CD4-positive, alpha-beta T cell (primary cell): ENCODE measurements around the gene NEUROG3. TPM values are rescaled to one million over a fixed set of nuclear protein-coding genes. Genes with fewer than 3 reads are reported as not detected.

Experiments used
- ATAC-seq: fragments of 200-7000 bp; cut with Tn5 transposase; one replicate; pipeline ENCODE4 v1.10.0; 2022; ENCODE audit warnings: mild to moderate bottlenecking; ENCODE audit not compliant: poor library complexity
- CTCF ChIA-PET: fragments of 350-600 bp; sonication (Branson Sonifier 250); formaldehyde crosslinking; loops from one replicate; lab custom pipeline; 2021; ENCODE audit warnings: antibody characterized with exemption, inconsistent platforms; lab: Charles Lee
- POLR2A ChIA-PET: fragments of 350-600 bp; sonication (Branson Sonifier 250); formaldehyde crosslinking; loops from one replicate; lab custom pipeline; 2021; ENCODE audit warnings: antibody characterized with exemption, inconsistent platforms; lab: Charles Lee
- DNase-seq, 14 experiments: peaks; one replicate each; pipeline ENCODE4 v3.0.0-alpha.2; 2013 to 2020; ENCODE audit warnings: mixed read lengths in 2 of 14
- H3K27ac ChIP-seq, 2 donors: one replicate each; pipeline versions ENCODE4 v1.5.1 to v1.7.0; 2013; ENCODE audit warnings: low read length in 2 of 2, low read depth in 1 of 2, mild to moderate bottlenecking in 1 of 2
- H3K27me3 ChIP-seq, 2 experiments: 1 replicate in 1 of 2; 2 replicates in 1 of 2; pipeline versions ENCODE4 v1.6.1 to v1.7.0; 2013; ENCODE audit warnings: low read length in 2 of 2, control low read depth in 1 of 2, mild to moderate bottlenecking in 1 of 2, moderate library complexity in 1 of 2; ENCODE audit not compliant: insufficient read depth in 2 of 2, control insufficient read depth in 1 of 2
- H3K36me3 ChIP-seq: one replicate; pipeline ENCODE4 v1.6.1; 2013; ENCODE audit warnings: low read length, control low read depth; ENCODE audit not compliant: insufficient read depth
- H3K4me1 ChIP-seq: one replicate; pipeline ENCODE4 v1.6.1; 2013; ENCODE audit warnings: low read length, control low read depth; ENCODE audit not compliant: insufficient read depth
- H3K4me3 ChIP-seq: one replicate; pipeline ENCODE4 v1.5.1; 2013; ENCODE audit warnings: mild to moderate bottlenecking, low read length, moderate library complexity
- H3K9me3 ChIP-seq, 2 experiments: 1 replicate in 1 of 2; 2 replicates in 1 of 2; pipeline versions ENCODE4 v1.6.1 to v1.7.0; 2013; ENCODE audit warnings: low read length in 2 of 2, mild to moderate bottlenecking in 2 of 2, control low read depth in 1 of 2, moderate library complexity in 1 of 2; ENCODE audit not compliant: control insufficient read depth in 1 of 2, insufficient read depth in 1 of 2
- H3K27ac Mint-ChIP-seq: one replicate; pipeline ENCODE4 v1.8.0; 2020; ENCODE audit warnings: mixed read lengths
- H3K27me3 Mint-ChIP-seq: one replicate; pipeline ENCODE4 v1.8.0; 2021; ENCODE audit warnings: mixed read lengths
- H3K36me3 Mint-ChIP-seq: one replicate; pipeline ENCODE4 v1.8.0; 2021; ENCODE audit warnings: low read depth, mixed read lengths
- H3K4me1 Mint-ChIP-seq: one replicate; pipeline ENCODE4 v1.8.0; 2021; ENCODE audit warnings: low read depth, mixed read lengths
- H3K4me3 Mint-ChIP-seq: one replicate; pipeline ENCODE4 v1.8.0; 2020; ENCODE audit warnings: mild to moderate bottlenecking, mixed read lengths
- H3K9me3 Mint-ChIP-seq: one replicate; pipeline ENCODE4 v1.8.0; 2020; ENCODE audit warnings: mixed read lengths
- CTCF ChIP-seq: fragments of 200-600 bp; IDR thresholded peaks from one replicate; pipeline ENCODE4 v1.8.0; 2022; ENCODE audit warnings: antibody characterized with exemption, mild to moderate bottlenecking
- intact Hi-C, 2 experiments: fragments of 100-400 bp; cut with DNase I in 1 of 2; cut with micrococcal nuclease in 1 of 2; formaldehyde crosslinking; loops; one replicate each; pipeline versions ENCODE4 v1.15.1 to v1.9.0; 2023 to 2025; cut with DNase I, micrococcal nuclease
- total RNA-seq, 174 experiments: library from RNA in 2 of 174; stranded (reverse) in 2 of 174; gene quantifications; one replicate each; pipeline ENCODE4 v1.2.3 and lab custom pipeline; 2021 to 2026

NEUROG3 gene
- total RNA-seq, 2 experiments from 2014 or later, result not detected

GRCh38 chr10:69577268-69578232 lies 4.3 kb upstream of the NEUROG3 start:
- Histone ChIP-seq H3K4me1 (peaks cover 24% of the 10 kb centered on the region), H3K36me3 (no peaks in the 10 kb centered on the region), H3K27ac (no peak overlapping the region), H3K9me3 (peaks cover 0 to 12% of the 10 kb centered on the region in 2 experiments), H3K4me3 (no peak overlapping the region), H3K27me3 (peaks cover 71 to 79% of the 10 kb centered on the region in 2 experiments)
- no peak for ATAC-seq
- CTCF ChIA-PET, result no interaction called here
- intact Hi-C loops, result no loop called here
- Mint-ChIP-seq H3K27me3 (peaks cover 86% of the 10 kb centered on the region), H3K4me3 (no peak overlapping the region), H3K9me3 (no peaks in the 10 kb centered on the region), H3K27ac (no peak overlapping the region), H3K4me1 (peaks cover 22% of the 10 kb centered on the region), H3K36me3 (no peaks in the 10 kb centered on the region)
- no peak for DNase-seq
- POLR2A ChIA-PET, result no interaction called here
- TF ChIP-seq CTCF, result no peak

- intact Hi-C loops, result no loop called here
- DNase-seq, result no peak
Observed at GRCh38 chr10:69576334-69577011, 3.3 kb upstream of the NEUROG3 start.

More at GRCh38 chr10:69576334-69577011, 3.3 kb upstream of the NEUROG3 start:
- Mint-ChIP-seq H3K27ac (no peak overlapping the region), H3K4me3 (no peak overlapping the region), H3K4me1 (peaks cover 28% of the 10 kb centered on the region), H3K27me3 (peaks cover 87% of the 10 kb centered on the region), H3K36me3 (no peaks in the 10 kb centered on the region), H3K9me3 (no peaks in the 10 kb centered on the region)
- Histone ChIP-seq H3K9me3 (peaks cover 0 to 22% of the 10 kb centered on the region in 2 experiments), H3K4me1 (peaks cover 34% of the 10 kb centered on the region), H3K27ac (no peak overlapping the region), H3K4me3 (no peak overlapping the region), H3K36me3 (no peaks in the 10 kb centered on the region), H3K27me3 (peaks cover 80 to 89% of the 10 kb centered on the region in 2 experiments)
- TF ChIP-seq CTCF, result no peak
- ATAC-seq, result no peak
- ChIA-PET POLR2A (no interaction called here), CTCF (no interaction called here)
